Measurements from ENCODE around the gene KDM6A. TPM values are rescaled to one million over a fixed set of nuclear protein-coding genes. Genes with fewer than 3 reads are reported as not detected.

KDM6A gene
- total RNA-seq, 1 donor from 2014 or later, result 30.3 TPM

Other genes with a start within 250 kb of the KDM6A start
- gene DUSP21, start 29.2 kb upstream of the KDM6A start, total RNA-seq, result not detected in 2 replicates